ENCODE measurements around the gene DTX1. TPM values are rescaled to one million over a fixed set of nuclear protein-coding genes. Genes with fewer than 3 reads are reported as not detected.
"Not testable (repeated sequence)": the region's sequence is repeated elsewhere in the genome, so short reads cannot be mapped to it uniquely, and the experiment has no call there.

Gene DTX1
- total RNA-seq, 1 experiment from 2014 or later, result not detected

DNA sequence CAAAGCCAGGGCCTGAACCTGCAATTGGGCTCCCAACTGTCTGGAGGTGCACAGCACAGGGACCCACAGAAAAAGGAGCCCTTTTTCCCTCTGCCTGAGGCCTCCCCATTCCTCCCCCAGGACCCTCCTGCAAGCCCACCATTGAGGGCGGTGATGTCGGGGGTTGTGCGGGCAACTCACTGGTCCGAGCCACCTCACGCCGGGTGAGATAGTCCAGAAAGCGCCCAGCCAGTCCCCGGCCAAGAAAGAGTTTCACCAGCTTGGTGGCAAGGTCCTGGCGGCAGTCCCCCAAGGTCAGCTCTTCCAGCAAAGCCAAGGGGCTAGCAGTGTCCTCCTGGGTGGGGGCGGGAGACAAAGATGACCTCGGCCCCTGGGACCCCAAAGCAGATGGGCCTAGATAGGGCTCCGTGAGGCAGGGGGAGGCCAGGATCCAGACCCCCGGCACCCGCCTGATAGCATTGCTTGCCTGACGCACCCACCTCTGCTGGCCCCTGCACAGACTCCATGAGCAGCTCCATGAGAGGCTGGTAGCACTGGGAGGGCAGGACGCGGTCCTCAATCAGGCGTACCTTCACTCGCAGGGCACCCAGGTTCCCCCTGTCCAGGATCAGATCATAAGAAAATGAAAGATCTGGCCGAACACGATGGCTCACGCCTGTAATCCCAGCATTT is 59.1 kb downstream of the DTX1 start:
- H4K20me1 ChIP-seq (ENCODE audit: low read length), result no peaks in the 10 kb centered on the region
- POLR2A ChIA-PET (ENCODE audit: unreplicated experiment), result no interaction called here
- intact Hi-C loops (cut with micrococcal nuclease), result no loop called here

GRCh38 chr12:113116875-113117274 is 60.3 kb downstream of the DTX1 start:
- DNase-seq (no peak), ATAC-seq (peak; percentile 17; the same call in 1 of the 2 replicates)
- no peak overlapping the region for H2AFZ ChIP-seq (ENCODE audit: low read length)
- H3K4me3 ChIP-seq (ENCODE audit: low read length), result no peak overlapping the region
- H3K27ac ChIP-seq (ENCODE audit: low read length), result no peak overlapping the region
- H3K36me3 ChIP-seq (ENCODE audit: low read depth, low read length), result no peaks in the 10 kb centered on the region
- ChIA-PET CTCF (no interaction called here), POLR2A (ENCODE audit: unreplicated experiment) (no interaction called here)
- no peaks in the 10 kb centered on the region for H3K9me2 ChIP-seq (replicated peaks; ENCODE audit: low read length)
- no peaks in the 10 kb centered on the region for H4K20me1 ChIP-seq (ENCODE audit: low read length)
- intact Hi-C loops (cut with micrococcal nuclease), result no loop called here
- H3K4me1 ChIP-seq (ENCODE audit: insufficient read depth, low read length), result no peaks in the 10 kb centered on the region
- no peaks in the 10 kb centered on the region for H3K27me3 ChIP-seq (ENCODE audit: low read length)
- BruUV-seq (replicated peaks), result no TSS peak
- TF ChIP-seq EZH2 (IDR thresholded peaks at IDR 0.05; ENCODE audit: low read length, unreplicated experiment), result no peak
- TF ChIP-seq EZH2phosphoT487 (IDR thresholded peaks at IDR 0.05; ENCODE audit: borderline replicate concordance, low read length), result no peak
- no peak for TF ChIP-seq CTCF (conservative IDR thresholded peaks at IDR 0.05; ENCODE audit: low read depth, low read length)
- H3K79me2 ChIP-seq (ENCODE audit: low read length), result no peaks in the 10 kb centered on the region
- H3K9ac ChIP-seq (ENCODE audit: low read length), result no peak overlapping the region
- no peaks in the 10 kb centered on the region for H3F3A ChIP-seq (ENCODE audit: low read length, unreplicated experiment)
- H3K4me2 ChIP-seq (ENCODE audit: low read length), result no peak overlapping the region
- no peaks in the 10 kb centered on the region for H3K9me3 ChIP-seq (ENCODE audit: low read length)

More for the DNA sequence above, 59.1 kb downstream of the DTX1 start:
- Histone ChIP-seq H3K4me2 (ENCODE audit: low read length) (no peak overlapping the region), H3K79me2 (ENCODE audit: low read length) (no peaks in the 10 kb centered on the region), H3K4me1 (ENCODE audit: insufficient read depth, low read length) (no peaks in the 10 kb centered on the region), H3F3A (ENCODE audit: low read length, unreplicated experiment) (no peaks in the 10 kb centered on the region), H3K9ac (ENCODE audit: low read length) (no peak overlapping the region), H3K36me3 (ENCODE audit: low read depth, low read length) (no peaks in the 10 kb centered on the region), H3K9me3 (ENCODE audit: low read length) (no peaks in the 10 kb centered on the region), H3K9me2 (replicated peaks; ENCODE audit: low read length) (no peaks in the 10 kb centered on the region), H3K4me3 (ENCODE audit: low read length) (no peak overlapping the region), H3K27ac (ENCODE audit: low read length) (no peak overlapping the region), H2AFZ (ENCODE audit: low read length) (no peak overlapping the region), H3K27me3 (ENCODE audit: low read length) (no peaks in the 10 kb centered on the region)
- no TSS peak for BruUV-seq (replicated peaks)
- DNase-seq (no peak), ATAC-seq (no peak)
- CTCF ChIA-PET, result no interaction called here
- TF ChIP-seq CTCF (conservative IDR thresholded peaks at IDR 0.05; ENCODE audit: low read depth, low read length) (no peak), EZH2 (IDR thresholded peaks at IDR 0.05; ENCODE audit: low read length, unreplicated experiment) (no peak), EZH2phosphoT487 (IDR thresholded peaks at IDR 0.05; ENCODE audit: borderline replicate concordance, low read length) (no peak)

DNA sequence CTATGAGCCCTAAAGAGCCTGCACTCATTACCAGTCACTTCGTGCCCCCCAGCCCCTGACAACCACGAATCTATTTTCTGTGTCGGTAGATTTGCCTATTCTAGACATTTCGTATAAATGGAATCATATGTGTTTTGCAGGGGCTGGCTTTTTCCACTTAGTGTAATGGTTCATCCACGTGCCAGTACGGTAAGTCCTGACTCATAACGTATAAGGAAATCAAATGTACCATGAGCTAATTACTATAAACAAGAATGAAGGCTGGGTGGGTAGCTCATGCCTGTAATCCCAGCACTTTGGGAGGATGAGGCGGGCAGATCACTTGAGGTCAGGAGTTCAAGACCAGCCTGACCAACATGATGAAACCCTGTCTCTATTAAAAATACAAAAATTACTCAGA is 61.2 kb downstream of the DTX1 start:
- H2AFZ ChIP-seq (ENCODE audit: low read length); H3K36me3 ChIP-seq (ENCODE audit: low read depth, low read length); H3K9ac ChIP-seq (ENCODE audit: low read length); H4K20me1 ChIP-seq (ENCODE audit: low read length); H3K27me3 ChIP-seq (ENCODE audit: low read length); CTCF ChIA-PET; H3K4me1 ChIP-seq (ENCODE audit: insufficient read depth, low read length); BruUV-seq (replicated peaks); H3K27ac ChIP-seq (ENCODE audit: low read length); intact Hi-C loops (cut with micrococcal nuclease); DNase-seq; ATAC-seq; H3K4me2 ChIP-seq (ENCODE audit: low read length); H3K79me2 ChIP-seq (ENCODE audit: low read length); H3K9me2 ChIP-seq (replicated peaks; ENCODE audit: low read length); H3K9me3 ChIP-seq (ENCODE audit: low read length); POLR2A ChIA-PET (ENCODE audit: unreplicated experiment); H3F3A ChIP-seq (ENCODE audit: low read length, unreplicated experiment); H3K4me3 ChIP-seq (ENCODE audit: low read length): not testable (repeated sequence)

All from PC-3 (cell line).